ENCODE results near the gene OBSL1. TPM values are rescaled to one million over a fixed set of nuclear protein-coding genes. Genes with fewer than 3 reads are reported as not detected.

Gene OBSL1
- total RNA-seq, 2 experiments from 2014 or later: not detected

DNA sequence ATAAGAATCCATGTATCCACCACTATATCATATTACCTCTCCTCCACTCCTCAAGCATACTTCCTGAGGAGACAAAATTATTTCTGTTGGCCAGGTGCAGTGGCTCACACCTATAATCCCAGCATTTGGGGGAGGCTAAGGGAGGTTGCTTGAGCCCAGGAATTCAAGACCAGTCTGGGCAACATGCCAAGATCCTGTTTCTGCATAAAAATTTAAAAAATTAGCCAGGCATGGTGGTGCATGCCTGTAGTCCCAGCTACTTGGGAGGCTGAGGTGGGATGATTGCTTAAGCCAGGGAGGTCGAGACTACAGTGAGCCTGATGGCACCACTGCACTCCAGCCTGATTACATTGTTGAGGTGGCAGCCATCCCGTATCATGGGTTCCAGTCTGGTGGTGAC lies 10.0 kb upstream of the OBSL1 start:
- H3K36me3 Mint-ChIP-seq (ENCODE audit: low read depth): no peaks in the 10 kb centered on the region
- H3K4me1 Mint-ChIP-seq: no peaks in the 10 kb centered on the region
- no peak overlapping the region for H3K4me3 Mint-ChIP-seq
- H3K27ac Mint-ChIP-seq: no peak overlapping the region
- H3K9me3 Mint-ChIP-seq: no peaks in the 10 kb centered on the region
- DNase-seq: no peak
- H3K27me3 Mint-ChIP-seq: peaks cover 12% of the 10 kb centered on the region
- CTCF ChIA-PET: no interaction called here
- POLR2A ChIA-PET: no interaction called here

GRCh38 chr2:219578811-219579613 lies 7.7 kb upstream of the OBSL1 start:
- CTCF ChIA-PET: no interaction called here
- no peaks in the 10 kb centered on the region for H3K9me3 Mint-ChIP-seq

GRCh38 chr2:219576505-219577388 lies 5.4 kb upstream of the OBSL1 start:
- no peak overlapping the region for H3K4me3 Mint-ChIP-seq
- no peak overlapping the region for H3K27ac Mint-ChIP-seq
- ChIA-PET POLR2A (no interaction called here), CTCF (interaction anchor here (1.2 kb wide), 1 partner anchor 174 kb away, joined by 3 read pairs; no protein-coding TSS in a partner anchor)
- DNase-seq: no peak
- H3K27me3 Mint-ChIP-seq: peaks cover 30% of the 10 kb centered on the region
- H3K9me3 Mint-ChIP-seq: no peaks in the 10 kb centered on the region
- H3K4me1 Mint-ChIP-seq: no peaks in the 10 kb centered on the region
- H3K36me3 Mint-ChIP-seq (ENCODE audit: low read depth): no peaks in the 10 kb centered on the region

More at GRCh38 chr2:219578811-219579613, 7.7 kb upstream of the OBSL1 start:
- H3K4me3 Mint-ChIP-seq: no peak overlapping the region
- POLR2A ChIA-PET: no interaction called here
- no peaks in the 10 kb centered on the region for H3K4me1 Mint-ChIP-seq
- H3K36me3 Mint-ChIP-seq (ENCODE audit: low read depth): no peaks in the 10 kb centered on the region
- DNase-seq: no peak
- H3K27ac Mint-ChIP-seq: no peak overlapping the region
- peaks cover 14% of the 10 kb centered on the region for H3K27me3 Mint-ChIP-seq

- Mint-ChIP-seq H3K27me3 (peaks cover 31% of the 10 kb centered on the region), H3K4me3 (no peak overlapping the region), H3K9me3 (no peaks in the 10 kb centered on the region), H3K4me1 (no peaks in the 10 kb centered on the region), H3K36me3 (ENCODE audit: low read depth) (no peaks in the 10 kb centered on the region), H3K27ac (no peak overlapping the region)
- CTCF ChIA-PET: no interaction called here
- POLR2A ChIA-PET: no interaction called here
- DNase-seq: no peak
These were observed 4.5 kb upstream of the OBSL1 start for GRCh38 chr2:219575566-219576504.

- peaks cover 37% of the 10 kb centered on the region for H3K27me3 Mint-ChIP-seq
- no peaks in the 10 kb centered on the region for H3K4me1 Mint-ChIP-seq
- no peaks in the 10 kb centered on the region for H3K9me3 Mint-ChIP-seq
- DNase-seq: no peak
- POLR2A ChIA-PET: no interaction called here
- H3K4me3 Mint-ChIP-seq: no peak overlapping the region
- no peak overlapping the region for H3K27ac Mint-ChIP-seq
- CTCF ChIA-PET: no interaction called here
- H3K36me3 Mint-ChIP-seq (ENCODE audit: low read depth): no peaks in the 10 kb centered on the region
These were observed 3.4 kb upstream of the OBSL1 start for GRCh38 chr2:219574484-219575311.

DNA sequence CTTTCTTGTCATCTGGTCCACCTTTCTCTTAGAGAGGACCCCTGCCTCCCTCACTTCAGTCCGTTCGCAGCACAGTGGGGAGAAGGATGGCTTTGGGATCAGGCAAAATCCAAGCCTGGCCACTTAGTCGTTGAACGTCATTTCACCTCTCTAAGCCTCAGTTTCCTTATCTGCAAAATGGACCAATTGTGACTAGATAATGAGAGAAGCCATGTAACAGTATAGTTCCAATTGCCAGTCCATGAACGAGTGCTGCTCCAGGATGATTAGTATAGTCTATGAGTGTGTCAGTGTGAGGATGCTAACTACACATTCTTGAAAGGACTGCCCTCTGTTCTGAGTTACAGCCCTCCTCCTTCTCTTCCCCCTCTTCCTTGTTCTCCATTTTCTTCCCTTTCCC lies 1.8 kb upstream of the OBSL1 start:
- POLR2A ChIA-PET: no interaction called here

GRCh38 chr2:219572237-219573001 lies 1.1 kb upstream of the OBSL1 start, which contains the start of gene INHA:
INHA (plus strand) TSS chr2:219572310; CDS start chr2:219572375, 65 bp downstream.
- H3K4me1 Mint-ChIP-seq: no peaks in the 10 kb centered on the region
- H3K27me3 Mint-ChIP-seq: peaks cover 42% of the 10 kb centered on the region
- ChIA-PET CTCF (interaction anchor here (1.1 kb wide), 1 partner anchor 168 kb away, joined by 3 read pairs; no protein-coding TSS in a partner anchor), POLR2A (no interaction called here)
- DNase-seq: no peak
- no peaks in the 10 kb centered on the region for H3K9me3 Mint-ChIP-seq
- no peak within 1 kb of the TSS for H3K27ac Mint-ChIP-seq
- no peaks in the 10 kb centered on the region for H3K36me3 Mint-ChIP-seq (ENCODE audit: low read depth)
- H3K4me3 Mint-ChIP-seq: no peak within 1 kb of the TSS

More for the DNA sequence above, 1.8 kb upstream of the OBSL1 start:
- H3K36me3 Mint-ChIP-seq (ENCODE audit: low read depth): no peaks in the 10 kb centered on the region
- H3K27ac Mint-ChIP-seq: no peak overlapping the region
- no peaks in the 10 kb centered on the region for H3K4me1 Mint-ChIP-seq
- no peak overlapping the region for H3K4me3 Mint-ChIP-seq
- H3K27me3 Mint-ChIP-seq: peaks cover 40% of the 10 kb centered on the region
- CTCF ChIA-PET: no interaction called here
- no peak for DNase-seq
- no peaks in the 10 kb centered on the region for H3K9me3 Mint-ChIP-seq

DNA sequence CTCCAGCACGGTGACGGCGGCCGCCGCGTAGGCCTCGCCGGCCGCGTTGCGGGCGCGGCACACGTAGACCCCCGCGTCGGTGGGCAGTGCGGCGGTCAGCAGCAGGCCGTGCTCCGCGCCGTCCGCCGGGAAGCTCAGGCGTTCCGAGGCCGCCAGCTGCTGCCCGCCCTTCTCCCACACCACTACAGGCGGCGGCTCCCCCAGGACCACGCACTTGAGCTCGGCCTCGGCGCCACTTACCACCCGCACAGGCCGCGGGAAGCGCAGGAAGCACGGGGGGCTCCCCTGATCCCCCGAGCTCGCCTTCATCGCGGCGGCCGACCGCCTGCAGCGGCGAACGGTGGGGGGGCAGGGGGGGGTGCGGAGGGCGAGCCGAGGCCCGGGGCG lies 422 bp downstream of the OBSL1 start:
- POLR2A ChIA-PET: interaction anchor here (1.2 kb wide), 1 partner anchor 27 kb away, joined by 3 read pairs; the partner anchor contains the start of gene STK11IP
- no peaks in the 10 kb centered on the region for H3K36me3 Mint-ChIP-seq (ENCODE audit: low read depth)
- CTCF ChIA-PET: interaction anchor here (1.2 kb wide), 1 partner anchor 11 kb away, joined by 6 read pairs; no protein-coding TSS in a partner anchor
- no peak overlapping the region for H3K4me3 Mint-ChIP-seq
- no peaks in the 10 kb centered on the region for H3K9me3 Mint-ChIP-seq
- no peak overlapping the region for H3K27ac Mint-ChIP-seq
- no peaks in the 10 kb centered on the region for H3K4me1 Mint-ChIP-seq
- H3K27me3 Mint-ChIP-seq: peaks cover 39% of the 10 kb centered on the region
- DNase-seq: no peak

DNA sequence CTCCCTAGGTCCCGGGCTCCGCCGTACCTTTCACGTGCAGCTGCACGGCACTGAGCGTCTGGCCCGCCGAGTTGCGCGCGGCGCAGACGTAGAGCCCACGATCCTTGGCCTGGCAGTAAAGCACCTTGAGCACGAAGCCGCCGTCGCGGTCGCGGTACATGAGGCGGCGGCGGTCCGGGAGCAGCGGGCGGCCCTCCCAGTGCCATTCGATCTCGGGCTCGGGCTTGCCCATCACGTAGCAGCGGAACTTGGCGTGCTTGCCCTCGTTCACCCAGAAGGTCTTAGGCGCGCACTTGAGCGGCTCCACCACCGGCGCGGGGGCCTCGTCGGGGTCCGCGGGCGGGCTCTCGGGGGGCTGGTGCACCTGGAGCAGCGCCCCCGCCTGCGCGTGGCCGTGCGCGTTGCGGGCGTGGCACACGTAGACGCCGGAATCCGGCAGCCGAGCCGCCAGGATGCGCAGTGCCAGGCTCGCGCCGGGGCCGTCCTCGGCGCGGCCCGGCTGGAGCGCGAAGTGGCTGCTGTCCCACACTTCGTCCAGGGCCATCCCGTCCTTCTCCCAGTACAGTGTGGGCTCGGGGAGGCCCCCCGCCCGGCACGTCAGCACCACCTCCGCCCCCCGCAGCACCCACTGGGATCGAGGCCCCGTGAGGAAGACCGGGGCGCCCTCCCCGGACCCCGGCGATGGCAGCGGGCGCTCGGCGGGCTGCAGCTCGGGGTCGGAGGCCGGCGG lies 980 bp downstream of the OBSL1 start:
- Mint-ChIP-seq H3K4me1 (no peaks in the 10 kb centered on the region), H3K27me3 (peaks cover 35% of the 10 kb centered on the region), H3K4me3 (no peak overlapping the region), H3K9me3 (no peaks in the 10 kb centered on the region), H3K27ac (no peak overlapping the region), H3K36me3 (ENCODE audit: low read depth) (no peaks in the 10 kb centered on the region)
- POLR2A ChIA-PET: interaction anchor here (1.2 kb wide), 1 partner anchor 27 kb away, joined by 3 read pairs; the partner anchor contains the start of gene STK11IP
- DNase-seq: no peak
- CTCF ChIA-PET: interaction anchor here (1.2 kb wide), 1 partner anchor 10 kb away, joined by 6 read pairs; no protein-coding TSS in a partner anchor

DNA sequence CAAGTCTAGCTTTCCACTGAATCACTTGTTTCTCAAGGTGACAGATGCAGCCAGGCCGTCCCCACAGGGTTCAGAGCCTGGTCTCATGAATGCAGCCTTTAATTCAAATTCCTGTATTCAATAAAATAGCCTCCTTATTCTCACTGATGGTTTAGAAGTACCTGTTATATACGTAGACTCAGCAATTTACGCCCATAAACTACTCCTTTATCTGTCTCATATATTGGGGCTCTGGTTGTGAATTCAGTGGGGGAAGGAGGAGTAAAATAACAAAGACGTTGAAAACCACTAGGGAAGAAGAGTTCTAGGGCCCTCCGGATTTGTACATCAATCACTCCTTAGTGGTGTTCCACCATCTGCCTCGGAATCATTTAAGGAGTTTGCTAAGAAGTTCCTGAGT lies 1.7 kb downstream of the OBSL1 start:
- Mint-ChIP-seq H3K4me1 (no peaks in the 10 kb centered on the region), H3K27me3 (peaks cover 33% of the 10 kb centered on the region), H3K4me3 (no peak overlapping the region), H3K9me3 (no peaks in the 10 kb centered on the region), H3K36me3 (ENCODE audit: low read depth) (no peaks in the 10 kb centered on the region), H3K27ac (no peak overlapping the region)
- ChIA-PET POLR2A (no interaction called here), CTCF (interaction anchor here (1.5 kb wide), 1 partner anchor 9 kb away, joined by 3 read pairs; no protein-coding TSS in a partner anchor)
- DNase-seq: no peak

GRCh38 chr2:219569041-219569440 lies 2.3 kb downstream of the OBSL1 start:
- H3K4me3 Mint-ChIP-seq: no peak overlapping the region
- ChIA-PET CTCF (interaction anchor here (0.6 to 1.5 kb wide), 2 partner anchors 8 to 81 kb away, joined by 3 read pairs; no protein-coding TSS in a partner anchor), POLR2A (no interaction called here)
- no peak overlapping the region for H3K27ac Mint-ChIP-seq
- H3K9me3 Mint-ChIP-seq: no peaks in the 10 kb centered on the region
- DNase-seq: no peak
- peaks cover 33% of the 10 kb centered on the region for H3K27me3 Mint-ChIP-seq
- H3K36me3 Mint-ChIP-seq (ENCODE audit: low read depth): no peaks in the 10 kb centered on the region
- no peaks in the 10 kb centered on the region for H3K4me1 Mint-ChIP-seq
